ENCODE results near the gene ADAMTS2.
"Not testable (repeated sequence)": the region's sequence is repeated elsewhere in the genome, so short reads cannot be mapped to it uniquely, and the experiment has no call there.

Gene ADAMTS2

DNA sequence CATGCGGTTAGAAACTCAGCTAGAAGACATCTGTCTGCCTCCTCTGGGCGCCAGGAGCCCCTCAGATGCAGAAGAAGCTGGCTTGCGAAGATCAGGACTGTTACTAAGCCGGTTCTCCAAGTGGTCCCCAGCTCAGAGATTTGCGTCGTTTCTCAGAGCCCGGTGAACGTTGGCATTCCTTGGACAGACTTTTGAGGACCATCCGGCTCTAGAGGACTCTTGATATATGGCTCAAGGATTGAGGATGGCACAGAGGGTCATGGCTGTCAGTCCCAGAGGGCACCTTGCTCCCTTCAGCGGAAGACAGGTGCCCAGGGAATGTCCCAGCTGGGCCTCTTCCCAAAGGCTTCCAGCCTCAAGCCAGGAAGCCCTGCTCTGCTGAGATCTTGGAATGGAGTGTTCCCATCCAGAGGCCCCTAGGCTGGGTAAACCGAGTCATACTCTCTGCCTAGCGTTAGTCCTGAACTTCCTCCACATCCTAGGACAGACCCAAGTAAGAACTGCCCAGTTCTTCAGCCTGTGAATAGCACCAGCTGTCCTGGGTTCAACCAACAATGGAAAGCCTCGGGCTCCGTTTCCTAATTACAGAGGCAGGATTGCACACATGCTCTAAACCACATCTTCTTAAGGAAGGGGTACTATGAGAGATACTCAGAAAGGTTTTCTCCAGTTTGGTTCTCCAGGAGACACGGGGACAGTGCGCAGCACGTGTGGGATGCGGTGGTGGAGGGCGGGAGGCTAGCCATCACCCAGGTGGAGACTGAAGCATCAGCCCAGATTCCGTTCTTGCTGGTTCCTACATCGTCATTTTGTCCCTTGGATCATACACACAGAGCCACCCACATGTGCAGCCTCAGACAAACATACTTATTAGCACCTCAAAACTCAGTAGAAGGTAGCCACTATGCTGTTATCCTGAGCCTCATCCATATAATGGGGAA is 233.7 kb downstream of the ADAMTS2 start:
- no peak for DNase-seq (ENCODE audit: low read depth)

DNA sequence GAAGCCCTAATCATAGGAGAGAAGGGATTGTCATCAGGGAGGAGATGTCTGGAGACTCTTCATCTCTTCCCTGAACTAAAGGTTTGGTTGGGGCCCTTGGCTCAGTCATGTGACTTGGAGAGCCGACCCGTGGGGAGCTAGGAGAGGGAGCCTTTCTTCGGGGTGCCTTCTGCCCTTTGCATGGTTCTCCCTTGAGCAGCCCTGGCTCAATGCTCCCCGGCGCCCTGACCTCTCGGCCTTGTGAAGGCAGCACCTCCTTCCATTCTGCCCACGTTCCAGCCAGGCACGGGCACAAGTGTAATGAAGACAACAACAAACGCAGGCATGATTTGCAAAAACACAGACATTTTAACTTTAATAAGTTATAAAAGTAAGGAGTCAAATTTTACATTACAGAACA is 234.7 kb downstream of the ADAMTS2 start:
- no peak for DNase-seq (ENCODE audit: low read depth)

DNA sequence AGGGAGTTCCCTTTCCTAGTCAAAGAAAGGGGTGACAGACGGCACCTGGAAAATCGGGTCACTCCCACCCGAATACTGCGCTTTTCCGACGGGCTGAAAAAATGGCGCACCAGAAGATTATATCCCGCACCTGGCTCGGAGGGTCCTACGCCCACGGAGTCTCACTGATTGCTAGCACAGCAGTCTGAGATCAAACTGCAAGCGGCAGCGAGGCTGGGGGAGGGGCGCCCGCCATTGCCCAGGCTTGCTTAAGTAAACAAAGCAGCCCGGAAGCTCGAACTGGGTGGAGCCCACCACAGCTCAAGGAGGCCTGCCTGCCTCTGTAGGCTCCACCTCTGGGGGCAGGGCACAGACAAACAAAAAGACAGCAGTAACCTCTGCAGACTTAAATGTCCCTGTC is 244.0 kb downstream of the ADAMTS2 start:
- DNase-seq (ENCODE audit: low read depth): not testable (repeated sequence)

DNA sequence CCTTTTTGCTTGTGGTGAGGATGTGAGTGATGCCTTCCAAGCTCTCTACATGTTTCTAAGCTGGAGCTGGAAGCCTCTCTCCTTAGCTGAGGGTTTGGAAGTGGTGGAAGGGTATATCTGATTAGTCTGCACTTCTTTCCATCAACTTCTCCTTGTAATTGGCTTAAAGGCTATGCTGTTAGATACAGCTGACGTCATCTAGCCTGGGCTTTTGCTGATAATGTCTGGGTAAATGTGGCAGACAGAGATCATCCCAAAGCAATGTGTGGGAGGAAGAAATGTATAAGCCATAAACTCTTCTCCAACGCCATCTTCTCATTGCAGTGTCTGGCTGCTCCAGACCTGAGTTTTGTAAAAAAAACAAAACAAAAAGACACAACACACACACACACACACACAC is 255.8 kb downstream of the ADAMTS2 start:
- no peak for DNase-seq (ENCODE audit: low read depth)

DNA sequence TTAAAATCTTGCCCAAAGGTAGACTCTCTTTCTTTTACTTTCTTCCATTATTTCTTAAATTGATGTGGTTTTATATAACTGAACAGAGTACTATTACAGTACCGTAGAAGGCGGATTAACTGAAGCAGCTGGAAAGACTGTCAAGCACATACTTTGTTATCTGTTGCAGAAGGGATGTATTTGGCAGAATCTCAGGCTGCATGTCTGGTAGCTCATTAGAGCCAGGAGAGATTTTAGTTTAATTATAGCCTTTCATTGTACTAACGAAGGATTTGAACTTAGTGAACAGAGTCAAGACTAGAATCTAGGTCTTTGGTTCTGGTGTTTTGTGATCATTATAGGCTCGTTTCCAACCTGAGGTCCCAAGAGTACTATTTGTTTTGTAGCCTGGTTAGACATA is 264.5 kb downstream of the ADAMTS2 start:
- DNase-seq (ENCODE audit: low read depth): no peak

DNA sequence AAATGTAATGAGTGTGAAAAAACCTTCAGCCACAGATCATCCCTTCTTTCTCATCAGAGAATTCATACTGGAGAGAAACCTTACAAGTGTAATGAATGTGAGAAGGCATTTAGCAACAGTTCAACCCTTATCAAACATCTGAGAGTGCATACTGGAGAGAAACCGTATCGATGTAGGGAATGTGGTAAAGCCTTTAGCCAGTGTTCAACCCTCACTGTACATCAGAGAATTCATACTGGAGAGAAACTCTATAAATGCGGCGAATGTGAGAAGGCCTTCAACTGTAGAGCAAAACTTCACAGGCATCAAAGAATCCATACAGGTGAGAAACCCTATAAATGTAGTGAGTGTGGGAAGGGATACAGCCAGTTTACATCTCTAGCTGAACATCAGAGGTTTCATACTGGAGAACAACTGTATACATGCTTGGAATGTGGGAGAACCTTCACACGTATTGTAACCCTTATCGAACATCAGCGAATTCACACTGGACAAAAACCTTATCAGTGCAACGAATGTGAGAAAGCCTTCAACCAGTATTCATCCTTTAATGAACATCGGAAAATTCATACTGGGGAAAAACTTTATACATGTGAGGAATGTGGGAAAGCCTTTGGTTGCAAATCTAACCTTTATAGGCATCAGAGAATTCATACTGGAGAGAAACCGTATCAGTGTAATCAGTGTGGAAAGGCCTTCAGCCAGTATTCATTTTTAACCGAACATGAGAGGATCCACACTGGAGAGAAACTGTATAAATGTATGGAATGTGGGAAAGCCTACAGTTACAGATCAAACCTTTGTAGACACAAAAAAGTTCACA is 265.9 kb downstream of the ADAMTS2 start:
- DNase-seq (ENCODE audit: low read depth): no peak

DNA sequence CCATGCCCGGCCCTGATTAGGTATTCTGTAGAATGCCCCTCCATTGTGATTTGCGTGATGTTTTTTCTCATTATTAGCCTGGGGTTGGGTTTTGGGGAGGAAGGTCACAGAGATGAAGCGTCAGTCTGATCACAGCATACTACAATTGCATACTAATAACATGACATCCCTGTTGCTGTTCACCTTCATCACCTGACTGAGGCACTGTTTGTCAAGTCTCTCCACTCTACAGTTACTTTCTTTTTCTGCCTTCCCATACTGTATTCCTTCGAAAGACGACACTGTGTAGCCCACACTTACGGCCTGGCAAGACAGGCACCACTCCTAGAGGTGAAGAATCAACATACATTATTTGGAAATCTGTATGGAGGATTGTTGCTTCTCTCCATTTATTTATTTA is 279.6 kb downstream of the ADAMTS2 start:
- no peak for DNase-seq (ENCODE audit: low read depth)

DNA sequence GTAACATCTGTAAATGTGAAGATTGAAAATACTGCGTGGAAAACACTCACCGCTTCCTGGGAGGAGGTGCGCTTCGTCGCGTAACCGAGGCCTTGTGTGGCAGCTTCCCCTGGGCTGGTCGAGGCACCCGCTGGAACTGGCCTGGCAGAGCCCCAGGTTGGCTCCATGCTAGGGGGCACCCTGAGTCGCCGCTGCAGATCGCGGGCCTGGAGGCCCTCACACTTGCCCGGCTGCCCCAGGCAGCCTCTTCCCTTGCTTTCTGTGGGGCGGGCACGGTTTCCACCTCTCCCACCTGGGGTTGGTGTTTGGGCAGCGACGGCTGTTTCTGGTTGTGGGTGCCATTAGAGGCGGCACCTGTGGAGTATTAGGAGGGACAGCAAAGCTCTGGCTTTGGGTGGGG is 284.2 kb downstream of the ADAMTS2 start:
- no peak for DNase-seq (ENCODE audit: low read depth)

All from amniotic epithelial cell (primary cell).